Esophagus squamous epithelium (tissue), 5 donors: ENCODE results near the gene ATOSB. TPM values are rescaled to one million over a fixed set of nuclear protein-coding genes. Genes with fewer than 3 reads are reported as not detected.

Experiments
- DNase-seq: peaks from one replicate; lab custom pipeline; 2025; lab: John Stamatoyannopoulos, UW
- H3K27ac ChIP-seq, 4 donors: fragments of 200-600 bp; sonication (generic); one replicate each; pipeline ENCODE4 v1.5.1; 2016 to 2019; ENCODE audit warnings: mild to moderate bottlenecking in 1 of 4
- H3K27me3 ChIP-seq, 4 donors: fragments of 200-600 bp; sonication (generic); 1 replicate in 3 of 4; 2 replicates in 1 of 4; pipeline versions ENCODE4 v1.5.1 to v1.6.0; 2017 to 2021; ENCODE audit warnings: antibody characterized with exemption in 1 of 4
- H3K36me3 ChIP-seq, 3 donors: fragments of 200-600 bp; sonication (generic); one replicate each; pipeline ENCODE4 v1.5.1; 2016 to 2019
- H3K4me1 ChIP-seq, 3 donors: fragments of 200-600 bp; sonication (generic); one replicate each; pipeline ENCODE4 v1.5.1; 2017 to 2019
- H3K4me3 ChIP-seq, 4 donors: fragments of 200-600 bp; sonication (generic); 1 replicate in 3 of 4; 2 replicates in 1 of 4; pipeline ENCODE4 v1.5.1; 2016 to 2019; ENCODE audit warnings: mild to moderate bottlenecking in 2 of 4, moderate library complexity in 1 of 4
- H3K9me3 ChIP-seq, 3 donors: fragments of 200-600 bp; sonication (generic); one replicate each; pipeline ENCODE4 v1.5.1; 2016 to 2019
- POLR2A ChIP-seq, 4 donors: fragments of 450-650 bp; IDR thresholded peaks; one replicate each; pipeline ENCODE4 v1.6.1; 2017; ENCODE audit warnings: antibody characterized with exemption in 4 of 4, mild to moderate bottlenecking in 4 of 4, moderate library complexity in 3 of 4
- WGBS, 2 donors: methylation state at CpG; one replicate each; pipeline ENCODE4 v1.1.5; 2018; 5-methylcytosine and 5-hydroxymethylcytosine counted together
- intact Hi-C: fragments of 100-400 bp; cut with DNase I; formaldehyde crosslinking; loops from one replicate; pipeline ENCODE4 v1.15.0; 2022
- total RNA-seq, 4 donors: library from RNA; depleted of rRNA; stranded (reverse); fragments of >200 nt; gene quantifications; one replicate each; pipeline ENCODE4 v1.1.0, GENCODE V29; 2016
- TF ChIP-seq, protein P1 (sequence below), 6 experiments: fragments of 450-650 bp in 4 of 6; fragments of 200-600 bp in 2 of 6; sonication (generic) in 2 of 6; IDR thresholded peaks; one replicate each; pipeline ENCODE4 v1.5.1; 2016 to 2019; ENCODE audit warnings: antibody characterized with exemption in 6 of 6, mild to moderate bottlenecking in 4 of 6, moderate library complexity in 4 of 6
- donor health status: DM: yes; HTN: yes; CAD: no.

ATOSB gene
- total RNA-seq, 4 donors from 2014 or later: 24.4 to 57.8 (median 32.7) TPM

DNA sequence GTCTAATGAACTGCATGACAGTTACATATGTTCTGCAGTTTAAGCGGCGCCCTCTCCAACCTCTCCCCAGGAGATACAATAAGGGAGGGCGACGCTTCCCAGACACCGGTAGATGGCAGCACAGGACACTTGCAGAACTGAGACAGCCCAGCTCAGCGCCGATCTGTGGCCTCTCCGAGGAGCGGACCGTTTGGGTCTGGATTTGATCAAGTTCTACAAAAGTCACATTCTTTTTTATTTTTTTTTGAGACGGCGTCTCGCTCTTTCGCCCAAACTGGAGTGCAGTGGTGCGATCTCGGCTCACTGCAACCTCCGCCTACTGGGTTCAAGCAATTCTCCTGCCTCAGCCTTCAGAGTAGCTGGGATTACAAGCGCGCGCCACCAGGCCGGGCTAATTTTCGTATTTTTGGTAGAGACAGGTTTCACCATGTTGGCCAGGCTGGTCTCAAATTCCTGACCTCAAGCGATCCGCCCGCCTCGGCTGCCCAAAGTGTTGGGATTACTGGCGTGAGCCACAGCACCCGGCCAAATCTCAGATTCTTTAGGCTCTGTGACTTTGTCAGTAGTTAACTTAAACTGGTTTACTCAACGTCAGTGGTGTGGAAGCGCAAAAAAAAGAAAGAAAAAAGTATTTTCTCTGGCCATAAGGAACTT lies 1.4 kb upstream of the ATOSB start:
- no peaks in the 10 kb centered on the region for H3K36me3 ChIP-seq
- no peaks in the 10 kb centered on the region for H3K27me3 ChIP-seq
- no peak for TF ChIP-seq POLR2A (IDR thresholded peaks at IDR 0.05)
- TF ChIP-seq, protein P1, sequence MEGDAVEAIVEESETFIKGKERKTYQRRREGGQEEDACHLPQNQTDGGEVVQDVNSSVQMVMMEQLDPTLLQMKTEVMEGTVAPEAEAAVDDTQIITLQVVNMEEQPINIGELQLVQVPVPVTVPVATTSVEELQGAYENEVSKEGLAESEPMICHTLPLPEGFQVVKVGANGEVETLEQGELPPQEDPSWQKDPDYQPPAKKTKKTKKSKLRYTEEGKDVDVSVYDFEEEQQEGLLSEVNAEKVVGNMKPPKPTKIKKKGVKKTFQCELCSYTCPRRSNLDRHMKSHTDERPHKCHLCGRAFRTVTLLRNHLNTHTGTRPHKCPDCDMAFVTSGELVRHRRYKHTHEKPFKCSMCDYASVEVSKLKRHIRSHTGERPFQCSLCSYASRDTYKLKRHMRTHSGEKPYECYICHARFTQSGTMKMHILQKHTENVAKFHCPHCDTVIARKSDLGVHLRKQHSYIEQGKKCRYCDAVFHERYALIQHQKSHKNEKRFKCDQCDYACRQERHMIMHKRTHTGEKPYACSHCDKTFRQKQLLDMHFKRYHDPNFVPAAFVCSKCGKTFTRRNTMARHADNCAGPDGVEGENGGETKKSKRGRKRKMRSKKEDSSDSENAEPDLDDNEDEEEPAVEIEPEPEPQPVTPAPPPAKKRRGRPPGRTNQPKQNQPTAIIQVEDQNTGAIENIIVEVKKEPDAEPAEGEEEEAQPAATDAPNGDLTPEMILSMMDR (IDR thresholded peaks at IDR 0.05): peak; percentile 90 to 97 (median 93)
- peak overlapping the region; percentile 8 to 80 (median 63) for H3K4me3 ChIP-seq
- intact Hi-C loops: no loop called here
- peak; percentile 76 for DNase-seq
- peaks cover 31 to 48% (median 35%) of the 10 kb centered on the region in 3 donors for H3K4me1 ChIP-seq
- no peaks in the 10 kb centered on the region for H3K9me3 ChIP-seq
- 8 to 21% methylated on average over 27 to 30 of the region's 30 CpGs for WGBS, 2 donors
- H3K27ac ChIP-seq: peak overlapping the region; percentile 87 to 97 (median 94)

DNA sequence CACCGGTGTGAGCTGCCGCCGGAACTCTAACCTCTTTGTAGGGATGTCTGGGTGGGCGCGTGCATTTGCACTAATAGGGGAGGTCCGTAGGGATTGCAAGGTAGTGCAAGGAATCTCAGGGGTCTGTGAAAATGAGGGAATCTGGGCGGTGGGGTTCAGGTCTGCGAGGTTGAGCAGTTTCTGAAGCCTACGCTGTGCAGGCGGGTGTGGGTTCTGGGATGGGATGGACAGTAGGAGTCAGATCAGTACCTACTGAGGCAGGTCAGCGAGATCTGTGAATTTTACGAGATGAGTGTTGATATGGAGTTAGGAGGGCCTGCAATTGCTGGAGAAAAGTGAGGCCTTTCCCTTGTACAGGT lies 856 bp upstream of the ATOSB start:
- DNase-seq: no peak
- H3K4me1 ChIP-seq: peaks cover 35 to 53% (median 39%) of the 10 kb centered on the region in 3 donors
- H3K27me3 ChIP-seq: no peaks in the 10 kb centered on the region
- peak overlapping the region; percentile 87 to 97 (median 94) for H3K27ac ChIP-seq
- WGBS, 2 donors: 0% methylated on average over 7 to 9 of the region's 12 CpGs
- no peaks in the 10 kb centered on the region for H3K36me3 ChIP-seq
- TF ChIP-seq, protein P1 (IDR thresholded peaks at IDR 0.05): no peak
- H3K9me3 ChIP-seq: no peaks in the 10 kb centered on the region
- intact Hi-C loops: no loop called here
- H3K4me3 ChIP-seq: peak overlapping the region; percentile 46 to 80 (median 63)

DNA sequence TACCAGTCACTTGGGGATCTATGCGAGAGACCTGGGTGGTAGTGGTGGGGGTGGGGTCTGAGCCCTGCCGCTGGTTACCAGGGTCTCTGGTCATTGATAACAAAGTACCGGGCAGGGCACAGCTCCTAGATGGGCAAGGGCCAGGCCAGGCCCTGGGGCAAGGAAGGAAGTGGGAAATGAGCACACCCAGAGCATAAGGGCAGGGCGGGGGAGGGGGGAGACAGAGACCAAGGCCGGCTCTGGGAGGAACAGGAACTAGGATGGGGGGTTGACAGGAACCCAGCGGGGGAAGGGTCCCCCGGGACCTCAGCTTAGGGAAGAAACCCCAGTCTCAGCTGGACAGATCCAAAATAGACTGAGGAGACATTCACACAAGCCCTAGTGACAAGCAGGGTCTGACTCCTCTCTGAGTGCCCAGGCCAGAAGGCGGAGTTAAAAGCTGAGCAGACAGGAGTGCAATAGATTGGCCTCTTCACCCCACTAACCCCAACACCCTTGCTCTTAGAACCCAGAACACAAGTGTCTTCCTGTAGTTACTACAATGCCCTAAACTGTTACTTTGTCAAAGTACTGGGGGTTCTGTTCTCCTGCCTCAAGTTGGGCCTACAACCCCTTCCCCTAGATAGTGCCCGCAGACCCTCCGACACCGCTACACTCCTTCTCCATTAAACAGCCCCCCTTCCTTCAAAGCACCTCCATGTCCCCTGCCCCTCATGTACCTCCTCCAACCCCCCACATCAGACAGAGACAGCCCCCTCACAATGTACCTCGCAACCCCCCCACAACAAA lies 628 bp downstream of the ATOSB start:
- H3K4me1 ChIP-seq: peaks cover 48 to 64% (median 50%) of the 10 kb centered on the region in 3 donors
- intact Hi-C loops: no loop called here
- no peaks in the 10 kb centered on the region for H3K27me3 ChIP-seq
- H3K36me3 ChIP-seq: no peaks in the 10 kb centered on the region
- DNase-seq: no peak
- peak overlapping the region; percentile 46 to 80 (median 63) for H3K4me3 ChIP-seq
- TF ChIP-seq POLR2A (IDR thresholded peaks at IDR 0.05): peak in 2 of 4 donors; percentile 13 to 40
- TF ChIP-seq, protein P1 (IDR thresholded peaks at IDR 0.05): no peak
- no peaks in the 10 kb centered on the region for H3K9me3 ChIP-seq
- 9 to 13% methylated on average over 8 to 10 of the region's 12 CpGs for WGBS, 2 donors
- H3K27ac ChIP-seq: peak overlapping the region; percentile 87 to 97 (median 94)

DNA sequence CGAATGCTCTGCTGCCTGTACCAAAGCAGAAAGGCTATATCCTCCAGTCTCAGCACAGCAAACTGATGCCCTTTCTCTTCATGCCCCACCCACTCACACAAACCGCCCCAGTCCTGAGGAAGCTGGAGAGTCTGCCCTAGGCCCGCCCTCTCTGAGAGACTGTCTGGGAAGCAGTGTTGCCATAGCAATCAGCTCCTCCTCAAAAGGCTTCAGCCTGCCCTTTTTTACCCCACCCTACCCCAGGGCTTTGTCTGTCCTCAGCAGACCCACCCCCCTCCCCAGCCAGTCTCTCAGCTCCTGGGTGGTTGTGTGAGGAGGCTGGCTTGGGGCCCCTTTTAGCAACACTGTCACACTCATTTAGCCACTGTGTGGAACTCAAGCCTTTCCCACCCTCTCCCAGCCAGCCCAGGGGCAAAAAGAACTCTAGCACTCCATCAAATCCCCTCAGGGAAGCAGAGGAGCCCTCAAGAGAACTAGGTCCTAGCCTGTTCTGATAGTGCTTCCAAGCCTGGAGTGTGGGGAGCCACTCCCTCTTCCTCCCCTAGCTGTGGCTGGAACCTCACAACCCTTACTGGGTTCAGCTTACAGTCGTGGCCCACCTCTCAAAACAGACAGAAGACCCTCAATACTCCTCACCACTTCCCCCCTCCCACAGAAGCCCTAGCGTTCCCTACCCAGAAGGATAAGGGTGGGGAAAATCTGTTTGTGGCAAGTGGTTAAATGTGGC lies 1.4 kb downstream of the ATOSB start:
- no peaks in the 10 kb centered on the region for H3K27me3 ChIP-seq
- H3K36me3 ChIP-seq: no peaks in the 10 kb centered on the region
- no peaks in the 10 kb centered on the region for H3K9me3 ChIP-seq
- TF ChIP-seq POLR2A (IDR thresholded peaks at IDR 0.05): no peak
- H3K27ac ChIP-seq: peak overlapping the region; percentile 87 to 97 (median 94)
- DNase-seq: peak; percentile 42
- intact Hi-C loops: no loop called here
- H3K4me1 ChIP-seq: peaks cover 51 to 72% (median 53%) of the 10 kb centered on the region in 3 donors
- peak overlapping the region; percentile 46 to 80 (median 63) for H3K4me3 ChIP-seq
- WGBS, 2 donors: 0% methylated on average over 3 to 5 of the region's 5 CpGs

DNA sequence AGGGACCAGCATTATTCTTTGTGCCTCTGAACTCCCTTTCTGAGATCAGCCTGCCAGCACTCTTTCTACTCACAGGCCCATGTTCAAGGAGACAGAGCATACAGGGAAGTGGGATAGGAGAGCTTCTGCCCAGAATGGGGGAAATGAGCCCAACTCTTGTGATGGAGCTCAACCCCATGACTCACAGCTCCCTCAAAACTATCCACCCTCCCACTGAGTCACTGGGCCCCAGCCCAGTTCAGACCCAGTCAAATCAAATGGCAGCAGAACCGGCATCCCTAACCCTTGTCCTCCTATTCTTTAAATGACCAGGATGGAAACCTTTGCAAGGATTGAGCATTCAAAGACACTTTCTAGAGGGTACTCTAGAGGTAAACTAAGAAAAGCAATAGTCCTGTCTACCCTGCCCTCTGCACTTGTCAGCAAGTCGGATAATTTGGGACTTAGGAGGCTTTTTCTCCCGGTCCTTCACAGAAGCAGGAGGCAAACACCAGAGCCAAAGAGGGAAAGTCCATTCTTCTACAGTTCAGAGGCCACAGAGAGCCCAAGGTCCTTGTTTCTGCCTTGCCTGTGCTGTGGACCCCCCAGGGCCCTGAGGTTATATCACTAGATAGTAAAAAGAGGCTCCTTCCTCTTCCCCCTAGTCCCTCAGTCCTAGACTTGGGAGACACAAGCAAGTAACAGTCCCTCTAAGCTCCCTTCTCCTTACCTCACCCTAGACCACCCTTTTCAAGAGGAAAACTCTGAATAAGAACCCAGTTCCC lies 3.2 kb downstream of the ATOSB start:
- WGBS, 2 donors: 59 to 62% methylated on average over 3 of the region's 3 CpGs
- Histone ChIP-seq H3K27ac (peak overlapping the region; percentile 86 to 95 (median 94)), H3K4me1 (peaks cover 51 to 74% (median 53%) of the 10 kb centered on the region in 3 donors), H3K4me3 (peak overlapping the region in 2 of 4 donors; percentile 70 to 94), H3K36me3 (peaks cover 8 to 16% (median 11%) of the 10 kb centered on the region in 3 donors), H3K9me3 (no peaks in the 10 kb centered on the region), H3K27me3 (no peaks in the 10 kb centered on the region)
- no peak for TF ChIP-seq POLR2A (IDR thresholded peaks at IDR 0.05)
- TF ChIP-seq, protein P1 (IDR thresholded peaks at IDR 0.05): no peak
- no peak for DNase-seq
- intact Hi-C loops: no loop called here
